ENCODE results near the gene FAM161A.
"Not testable (repeated sequence)": the region's sequence is repeated elsewhere in the genome, so short reads cannot be mapped to it uniquely, and the experiment has no call there.

Gene FAM161A

DNA sequence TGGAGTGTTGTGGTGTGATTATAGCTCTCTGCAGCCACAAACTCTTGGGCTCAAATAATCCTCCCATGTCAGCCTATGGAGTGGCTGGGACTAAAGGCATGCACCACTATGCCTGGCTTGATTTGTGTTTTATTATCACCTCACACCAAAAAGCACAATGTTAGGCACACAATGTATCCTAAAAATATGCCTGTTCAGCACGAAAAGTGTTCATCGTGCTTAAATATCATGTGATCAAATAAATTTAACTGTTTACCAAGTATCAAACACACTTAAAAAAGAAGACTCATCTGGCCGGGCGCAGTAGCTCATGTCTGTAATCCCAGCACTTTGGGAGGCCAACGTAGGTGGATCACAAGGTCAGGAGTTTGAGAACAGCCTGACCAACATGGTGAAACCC is 29.0 kb upstream of the FAM161A start:
- ChIA-PET CTCF (no interaction called here), POLR2A (no interaction called here)
- Histone ChIP-seq H3K4me1 (ENCODE audit: control insufficient read depth, insufficient read depth, low read length) (no peaks in the 10 kb centered on the region), H3K4me3 (ENCODE audit: low read depth, low read length) (no peak overlapping the region), H3K9me3 (ENCODE audit: control insufficient read depth, insufficient read depth, low read depth, low read length) (no peaks in the 10 kb centered on the region), H3K36me3 (ENCODE audit: control insufficient read depth in 2 of 2, insufficient read depth in 1 of 2, low read length in 2 of 2) (peaks cover 85 to 88% of the 10 kb centered on the region in 2 experiments), H3K27ac (ENCODE audit: extremely low read depth, low read depth, low read length) (no peak overlapping the region)
- TF ChIP-seq ZNF791 (tag by site-specific recombination; IDR thresholded peaks at IDR 0.05) (no peak), ZNF664 (tag by site-specific recombination; IDR thresholded peaks at IDR 0.05) (no peak), OSR2 (tag by site-specific recombination; IDR thresholded peaks at IDR 0.05) (no peak), GFI1B (tag by site-specific recombination; IDR thresholded peaks at IDR 0.05) (no peak), ZNF561 (tag by site-specific recombination; IDR thresholded peaks at IDR 0.05; ENCODE audit: borderline replicate concordance) (no peak), ZNF211 (tag by site-specific recombination; IDR thresholded peaks at IDR 0.05; ENCODE audit: low read depth) (no peak)
- TF ChIP-seq, protein P1, sequence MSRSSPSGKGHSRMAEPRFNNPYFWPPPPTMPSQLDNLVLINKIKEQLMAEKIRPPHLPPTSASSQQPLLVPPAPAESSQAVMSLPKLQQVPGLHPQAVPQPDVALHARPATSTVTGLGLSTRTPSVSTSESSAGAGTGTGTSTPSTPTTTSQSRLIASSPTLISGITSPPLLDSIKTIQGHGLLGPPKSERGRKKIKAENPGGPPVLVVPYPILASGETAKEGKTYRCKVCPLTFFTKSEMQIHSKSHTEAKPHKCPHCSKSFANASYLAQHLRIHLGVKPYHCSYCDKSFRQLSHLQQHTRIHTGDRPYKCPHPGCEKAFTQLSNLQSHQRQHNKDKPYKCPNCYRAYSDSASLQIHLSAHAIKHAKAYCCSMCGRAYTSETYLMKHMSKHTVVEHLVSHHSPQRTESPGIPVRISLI (tag by site-specific recombination; IDR thresholded peaks at IDR 0.05) = no peak
- TF ChIP-seq, protein P2, sequence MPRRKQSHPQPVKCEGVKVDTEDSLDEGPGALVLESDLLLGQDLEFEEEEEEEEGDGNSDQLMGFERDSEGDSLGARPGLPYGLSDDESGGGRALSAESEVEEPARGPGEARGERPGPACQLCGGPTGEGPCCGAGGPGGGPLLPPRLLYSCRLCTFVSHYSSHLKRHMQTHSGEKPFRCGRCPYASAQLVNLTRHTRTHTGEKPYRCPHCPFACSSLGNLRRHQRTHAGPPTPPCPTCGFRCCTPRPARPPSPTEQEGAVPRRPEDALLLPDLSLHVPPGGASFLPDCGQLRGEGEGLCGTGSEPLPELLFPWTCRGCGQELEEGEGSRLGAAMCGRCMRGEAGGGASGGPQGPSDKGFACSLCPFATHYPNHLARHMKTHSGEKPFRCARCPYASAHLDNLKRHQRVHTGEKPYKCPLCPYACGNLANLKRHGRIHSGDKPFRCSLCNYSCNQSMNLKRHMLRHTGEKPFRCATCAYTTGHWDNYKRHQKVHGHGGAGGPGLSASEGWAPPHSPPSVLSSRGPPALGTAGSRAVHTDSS (tag by site-specific recombination; IDR thresholded peaks at IDR 0.05) = no peak
- TF ChIP-seq, protein P3, sequence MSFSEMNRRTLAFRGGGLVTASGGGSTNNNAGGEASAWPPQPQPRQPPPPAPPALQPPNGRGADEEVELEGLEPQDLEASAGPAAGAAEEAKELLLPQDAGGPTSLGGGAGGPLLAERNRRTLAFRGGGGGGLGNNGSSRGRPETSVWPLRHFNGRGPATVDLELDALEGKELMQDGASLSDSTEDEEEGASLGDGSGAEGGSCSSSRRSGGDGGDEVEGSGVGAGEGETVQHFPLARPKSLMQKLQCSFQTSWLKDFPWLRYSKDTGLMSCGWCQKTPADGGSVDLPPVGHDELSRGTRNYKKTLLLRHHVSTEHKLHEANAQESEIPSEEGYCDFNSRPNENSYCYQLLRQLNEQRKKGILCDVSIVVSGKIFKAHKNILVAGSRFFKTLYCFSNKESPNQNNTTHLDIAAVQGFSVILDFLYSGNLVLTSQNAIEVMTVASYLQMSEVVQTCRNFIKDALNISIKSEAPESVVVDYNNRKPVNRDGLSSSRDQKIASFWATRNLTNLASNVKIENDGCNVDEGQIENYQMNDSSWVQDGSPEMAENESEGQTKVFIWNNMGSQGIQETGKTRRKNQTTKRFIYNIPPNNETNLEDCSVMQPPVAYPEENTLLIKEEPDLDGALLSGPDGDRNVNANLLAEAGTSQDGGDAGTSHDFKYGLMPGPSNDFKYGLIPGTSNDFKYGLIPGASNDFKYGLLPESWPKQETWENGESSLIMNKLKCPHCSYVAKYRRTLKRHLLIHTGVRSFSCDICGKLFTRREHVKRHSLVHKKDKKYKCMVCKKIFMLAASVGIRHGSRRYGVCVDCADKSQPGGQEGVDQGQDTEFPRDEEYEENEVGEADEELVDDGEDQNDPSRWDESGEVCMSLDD (tag by site-specific recombination; IDR thresholded peaks at IDR 0.05) = no peak

DNA sequence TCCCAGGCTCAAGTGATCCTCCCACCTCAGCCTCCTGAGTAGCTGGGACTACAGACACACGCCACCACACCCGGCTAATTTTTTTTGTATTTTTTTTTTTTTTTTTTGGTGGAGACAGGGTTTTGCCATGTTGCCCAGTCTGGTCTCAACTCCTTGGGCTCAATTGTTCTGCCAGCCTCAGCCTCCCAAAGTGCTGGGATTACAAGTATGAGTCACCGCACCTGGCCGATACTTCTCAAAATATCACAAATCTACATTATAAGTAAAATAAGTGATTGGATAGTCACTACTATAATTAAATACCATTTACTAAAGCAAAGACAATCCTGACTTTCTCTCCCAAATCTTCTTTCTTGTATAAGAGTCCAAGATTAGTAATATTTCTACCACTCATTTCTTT is 25.5 kb upstream of the FAM161A start:
- POLR2A ChIA-PET = interaction anchor here (0.6 to 0.7 kb wide), 4 partner anchors 8 to 964 kb away, joined by 4 to 6 read pairs (median 5); no protein-coding TSS in a partner anchor
- H3K4me3 ChIP-seq (ENCODE audit: low read depth, low read length); H3K4me1 ChIP-seq (ENCODE audit: control insufficient read depth, insufficient read depth, low read length); CTCF ChIA-PET; H3K27ac ChIP-seq (ENCODE audit: extremely low read depth, low read depth, low read length); H3K9me3 ChIP-seq (ENCODE audit: control insufficient read depth, insufficient read depth, low read depth, low read length): not testable (repeated sequence)
- peaks cover 96 to 97% of the 10 kb centered on the region in 2 experiments for H3K36me3 ChIP-seq (ENCODE audit: control insufficient read depth in 2 of 2, insufficient read depth in 1 of 2, low read length in 2 of 2)
- TF ChIP-seq, protein P1 (tag by site-specific recombination; IDR thresholded peaks at IDR 0.05) = peak; percentile 80

DNA sequence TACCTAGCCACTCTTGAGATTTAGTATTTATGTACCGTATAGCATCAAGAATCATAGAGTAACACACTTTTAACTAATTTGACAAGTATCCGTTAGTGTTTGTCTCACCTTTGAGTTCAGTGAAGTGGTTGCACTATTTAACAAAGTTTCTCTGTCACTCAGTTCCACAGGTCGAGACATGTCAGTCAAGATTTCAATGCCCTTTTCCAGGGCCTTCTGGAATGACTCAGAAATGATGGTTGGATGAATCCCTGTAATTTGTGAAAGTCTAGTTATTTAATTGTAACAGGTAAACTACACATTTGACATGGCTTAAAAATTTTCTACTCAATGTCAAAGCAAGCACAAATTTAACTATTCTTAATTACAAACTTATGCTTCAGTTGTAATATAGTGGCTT is 24.9 kb upstream of the FAM161A start:
- POLR2A ChIA-PET = no interaction called here
- TF ChIP-seq, protein P4, sequence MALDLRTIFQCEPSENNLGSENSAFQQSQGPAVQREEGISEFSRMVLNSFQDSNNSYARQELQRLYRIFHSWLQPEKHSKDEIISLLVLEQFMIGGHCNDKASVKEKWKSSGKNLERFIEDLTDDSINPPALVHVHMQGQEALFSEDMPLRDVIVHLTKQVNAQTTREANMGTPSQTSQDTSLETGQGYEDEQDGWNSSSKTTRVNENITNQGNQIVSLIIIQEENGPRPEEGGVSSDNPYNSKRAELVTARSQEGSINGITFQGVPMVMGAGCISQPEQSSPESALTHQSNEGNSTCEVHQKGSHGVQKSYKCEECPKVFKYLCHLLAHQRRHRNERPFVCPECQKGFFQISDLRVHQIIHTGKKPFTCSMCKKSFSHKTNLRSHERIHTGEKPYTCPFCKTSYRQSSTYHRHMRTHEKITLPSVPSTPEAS (tag by site-specific recombination; IDR thresholded peaks at IDR 0.05) = no peak
- no peak for TF ChIP-seq ZNF138 (tag by site-specific recombination; IDR thresholded peaks at IDR 0.05; ENCODE audit: borderline replicate concordance)
- TF ChIP-seq BCL11A (tag by site-specific recombination; IDR thresholded peaks at IDR 0.05; ENCODE audit: low read depth) = no peak
- no peak for TF ChIP-seq SP7 (tag by site-specific recombination; IDR thresholded peaks at IDR 0.05)
- no peak for TF ChIP-seq ZNF184 (tag by site-specific recombination; IDR thresholded peaks at IDR 0.05)
- no peak for TF ChIP-seq ZNF76 (tag by site-specific recombination; IDR thresholded peaks at IDR 0.05; ENCODE audit: borderline replicate concordance, low read depth)
- TF ChIP-seq, protein P5, sequence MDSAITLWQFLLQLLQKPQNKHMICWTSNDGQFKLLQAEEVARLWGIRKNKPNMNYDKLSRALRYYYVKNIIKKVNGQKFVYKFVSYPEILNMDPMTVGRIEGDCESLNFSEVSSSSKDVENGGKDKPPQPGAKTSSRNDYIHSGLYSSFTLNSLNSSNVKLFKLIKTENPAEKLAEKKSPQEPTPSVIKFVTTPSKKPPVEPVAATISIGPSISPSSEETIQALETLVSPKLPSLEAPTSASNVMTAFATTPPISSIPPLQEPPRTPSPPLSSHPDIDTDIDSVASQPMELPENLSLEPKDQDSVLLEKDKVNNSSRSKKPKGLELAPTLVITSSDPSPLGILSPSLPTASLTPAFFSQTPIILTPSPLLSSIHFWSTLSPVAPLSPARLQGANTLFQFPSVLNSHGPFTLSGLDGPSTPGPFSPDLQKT (IDR thresholded peaks at IDR 0.05; ENCODE audit: borderline replicate concordance, low read depth, low read length) = no peak
- TF ChIP-seq, protein P6, sequence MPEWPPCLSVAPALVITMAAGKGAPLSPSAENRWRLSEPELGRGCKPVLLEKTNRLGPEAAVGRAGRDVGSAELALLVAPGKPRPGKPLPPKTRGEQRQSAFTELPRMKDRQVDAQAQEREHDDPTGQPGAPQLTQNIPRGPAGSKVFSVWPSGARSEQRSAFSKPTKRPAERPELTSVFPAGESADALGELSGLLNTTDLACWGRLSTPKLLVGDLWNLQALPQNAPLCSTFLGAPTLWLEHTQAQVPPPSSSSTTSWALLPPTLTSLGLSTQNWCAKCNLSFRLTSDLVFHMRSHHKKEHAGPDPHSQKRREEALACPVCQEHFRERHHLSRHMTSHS (tag by site-specific recombination; IDR thresholded peaks at IDR 0.05) = no peak

More for the DNA sequence above, 24.9 kb upstream of the FAM161A start:
- CTCF ChIA-PET = no interaction called here
- no peak overlapping the region; the same call in 1 of the 2 replicates for H3K27ac ChIP-seq (ENCODE audit: extremely low read depth, low read depth, low read length)
- no peaks in the 10 kb centered on the region for H3K9me3 ChIP-seq (ENCODE audit: control insufficient read depth, insufficient read depth, low read depth, low read length)
- H3K36me3 ChIP-seq (ENCODE audit: control insufficient read depth in 2 of 2, insufficient read depth in 1 of 2, low read length in 2 of 2) = peaks cover 96 to 97% of the 10 kb centered on the region in 2 experiments
- H3K4me3 ChIP-seq (ENCODE audit: low read depth, low read length) = no peak overlapping the region
- H3K4me1 ChIP-seq (ENCODE audit: control insufficient read depth, insufficient read depth, low read length) = no peaks in the 10 kb centered on the region

Measured in HEK293 (cell line).